ENCODE data around the gene SMS.

Gene SMS

GRCh38 chrX:22041907-22042530 lies 101.5 kb downstream of the SMS start:
- DNase-seq, result no peak

- DNase-seq, result no peak
These were observed 103.4 kb downstream of the SMS start for GRCh38 chrX:22043872-22044271.
